Muscle of back (tissue), 11 donors: ENCODE measurements around the gene HCN2. TPM values are rescaled to one million over a fixed set of nuclear protein-coding genes. Genes with fewer than 3 reads are reported as not detected.
A peak's percentile ranks its signal among the peaks of the same experiment; 100 is the strongest.

Experiments used
- DNase-seq, 3 donors: peaks; one replicate each; pipeline versions ENCODE4 v3.0.0 to v3.0.0-alpha.2; 2013
- polyA plus RNA-seq, 10 donors: library from polyadenylated mRNA; unstranded; fragments of 120-200 nt; gene quantifications; one replicate each; pipeline ENCODE4 v1.2.1, GENCODE V29; 2013; ENCODE audit not compliant: insufficient read length in 10 of 10

The HCN2 gene
- polyA plus RNA-seq, 10 donors: 0.13 to 0.51 (median 0.23) TPM

DNA sequence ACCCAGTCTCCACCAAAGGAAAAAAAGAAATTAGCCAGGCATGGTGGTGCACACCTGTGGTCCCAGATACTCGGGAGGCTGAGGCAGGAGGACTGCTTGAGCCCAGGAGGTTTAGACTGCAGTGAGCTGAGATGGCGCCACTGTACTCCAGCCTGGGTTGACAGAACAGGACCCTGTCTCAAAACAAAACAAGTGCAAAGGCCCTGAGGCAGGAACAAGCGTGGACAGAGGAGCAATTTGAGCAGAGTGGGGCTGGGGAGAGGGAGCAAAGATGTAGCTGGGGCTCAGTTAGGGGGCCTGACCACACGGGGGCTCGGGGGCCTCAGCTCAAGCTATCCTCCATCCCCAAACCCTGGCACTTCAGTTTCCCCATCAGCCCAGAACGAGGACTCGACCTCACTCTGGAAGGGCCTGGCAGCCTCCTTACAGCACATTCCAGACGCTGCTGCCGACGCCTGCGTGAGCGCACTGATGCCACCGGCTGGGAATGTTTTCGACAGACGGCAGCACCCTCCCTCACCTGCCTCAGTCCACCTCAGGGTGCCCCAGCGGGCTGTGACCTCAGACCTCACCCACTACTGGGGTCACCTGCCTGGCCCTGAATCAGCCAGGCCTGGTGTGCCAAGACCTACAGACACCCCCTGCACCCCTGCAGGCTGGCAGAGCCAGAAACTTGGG, 45.4 kb downstream of the HCN2 start:
- DNase-seq: no peak

DNA sequence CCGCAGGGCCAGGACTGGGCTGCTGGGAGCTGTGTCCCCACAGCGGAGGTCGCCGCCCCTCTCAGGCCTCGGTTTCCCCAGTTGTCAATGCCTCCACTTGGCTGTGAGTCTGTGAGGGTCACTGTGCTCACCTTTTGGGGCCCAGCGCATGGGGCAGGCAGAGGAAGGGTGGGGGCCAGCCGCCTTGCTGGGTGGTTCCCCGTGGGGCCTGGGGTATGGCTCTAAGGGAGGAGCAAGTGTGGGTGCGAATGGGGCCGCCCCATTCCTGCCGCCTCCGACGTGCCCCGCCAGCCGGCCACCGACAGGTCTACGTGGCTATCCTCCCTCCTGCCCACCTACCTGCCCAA, 49.2 kb downstream of the HCN2 start:
- DNase-seq: no peak

DNA sequence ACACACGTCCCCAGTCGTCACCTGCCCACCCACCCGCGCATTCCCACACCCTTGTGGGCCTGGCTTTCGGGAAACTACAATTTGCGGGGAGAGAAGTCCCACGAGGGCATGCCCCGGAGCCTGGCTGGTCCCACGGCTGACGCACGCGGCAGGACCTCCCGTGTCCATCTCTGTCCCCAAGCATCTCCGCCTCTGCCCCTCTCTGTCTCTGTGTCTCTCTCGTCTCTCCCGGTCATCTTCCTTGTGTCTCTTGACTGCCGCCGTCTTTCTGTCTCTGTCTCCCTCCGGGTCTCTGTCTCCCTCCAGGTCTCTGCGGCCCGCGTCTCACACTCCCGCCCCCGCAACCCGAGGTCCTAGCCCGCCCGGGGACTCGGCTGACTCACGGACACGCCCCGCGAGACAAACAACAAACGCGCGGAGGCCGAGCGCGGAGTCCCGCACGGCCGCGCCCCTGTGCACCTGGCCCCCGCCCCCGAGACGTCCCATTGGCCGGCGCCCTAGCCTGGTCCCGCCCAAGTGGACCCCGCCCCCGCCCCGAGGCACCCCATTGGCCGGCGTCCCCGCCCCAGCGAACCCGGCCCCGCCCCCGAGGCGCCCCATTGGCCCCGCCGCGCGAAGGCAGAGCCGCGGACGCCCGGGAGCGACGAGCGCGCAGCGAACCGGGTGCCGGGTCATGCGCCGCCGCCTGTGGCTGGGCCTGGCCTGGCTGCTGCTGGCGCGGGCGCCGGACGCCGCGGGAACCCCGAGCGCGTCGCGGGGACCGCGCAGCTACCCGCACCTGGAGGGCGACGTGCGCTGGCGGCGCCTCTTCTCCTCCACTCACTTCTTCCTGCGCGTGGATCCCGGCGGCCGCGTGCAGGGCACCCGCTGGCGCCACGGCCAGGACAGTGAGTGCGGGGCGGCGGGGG, 49.8 kb downstream of the HCN2 start, which contains the start of gene FGF22:
Gene FGF22, plus strand, starts transcription at position 627 of the 908 bp plus-strand sequence. Its CDS starts 47 bp downstream, at position 674.
- peak; percentile 78 to 89 (median 83) for DNase-seq

DNA sequence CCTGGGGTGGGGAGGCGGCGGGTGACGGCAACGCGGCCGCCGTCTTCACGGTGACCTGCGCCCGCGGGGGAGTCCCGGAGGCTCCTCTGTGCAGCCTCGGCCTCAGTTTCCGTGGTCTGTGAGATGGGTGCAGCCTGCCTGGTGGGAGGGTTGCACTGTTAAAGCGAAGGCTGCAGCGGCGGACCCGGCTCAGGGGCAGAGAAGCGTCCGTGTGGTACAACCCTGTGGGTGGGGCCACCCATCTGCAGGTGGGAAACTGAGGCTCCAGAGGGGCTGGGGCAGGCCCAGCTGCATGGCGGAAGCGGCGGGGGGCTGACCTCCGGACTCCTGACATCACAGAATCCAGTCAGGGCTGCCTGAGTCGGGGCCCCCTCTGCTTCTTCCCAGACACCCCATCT, 50.5 kb downstream of the HCN2 start:
- DNase-seq: no peak

DNA sequence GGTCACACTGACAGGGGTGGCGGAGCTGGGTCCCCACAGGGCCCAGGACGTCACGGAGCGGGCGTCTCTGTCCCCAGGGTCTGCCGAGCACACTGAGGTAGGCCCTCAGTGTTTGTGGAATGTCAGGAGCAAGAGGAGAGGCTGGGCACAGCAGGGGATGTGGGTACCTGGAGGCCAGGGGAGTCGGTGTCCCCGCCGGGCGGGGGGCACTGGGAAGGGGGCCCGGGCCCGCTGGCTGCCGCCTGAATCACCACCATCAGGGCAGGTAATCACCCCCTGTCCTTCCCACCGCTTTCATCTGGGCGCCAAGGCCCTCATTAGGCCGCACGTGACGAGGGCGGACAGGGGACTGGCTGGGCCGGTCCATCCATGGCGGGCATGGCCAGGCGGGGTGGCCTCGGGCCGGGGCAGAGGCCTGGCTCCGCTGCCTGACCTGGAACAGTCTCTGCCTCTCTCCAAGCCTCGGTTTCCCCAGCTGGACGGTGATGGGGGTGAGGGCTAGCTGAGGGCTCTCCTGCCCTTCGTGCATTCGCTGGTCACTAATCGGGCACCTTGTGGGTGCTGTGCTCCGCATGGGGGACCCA, 51.0 kb downstream of the HCN2 start:
- no peak for DNase-seq

DNA sequence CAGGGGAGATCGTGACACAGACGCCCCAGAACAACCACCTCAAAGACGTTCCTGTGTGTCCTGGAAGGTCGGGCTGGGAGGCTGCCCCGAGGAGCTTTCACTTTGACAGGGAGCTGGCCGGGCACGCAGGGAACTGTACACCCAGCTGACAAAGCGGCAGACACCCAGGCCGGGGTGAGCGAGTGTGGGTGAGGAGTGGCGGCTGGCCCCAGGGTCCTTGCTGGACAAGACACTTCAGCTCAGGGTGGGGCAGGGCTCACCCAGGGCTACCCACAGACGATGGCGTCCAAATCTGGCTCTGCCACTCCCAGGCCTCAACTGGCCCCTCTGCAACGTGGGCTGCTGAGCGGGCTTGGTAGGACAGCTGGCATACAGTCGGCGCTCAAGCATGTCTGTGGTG, 52.0 kb downstream of the HCN2 start:
- no peak for DNase-seq

DNA sequence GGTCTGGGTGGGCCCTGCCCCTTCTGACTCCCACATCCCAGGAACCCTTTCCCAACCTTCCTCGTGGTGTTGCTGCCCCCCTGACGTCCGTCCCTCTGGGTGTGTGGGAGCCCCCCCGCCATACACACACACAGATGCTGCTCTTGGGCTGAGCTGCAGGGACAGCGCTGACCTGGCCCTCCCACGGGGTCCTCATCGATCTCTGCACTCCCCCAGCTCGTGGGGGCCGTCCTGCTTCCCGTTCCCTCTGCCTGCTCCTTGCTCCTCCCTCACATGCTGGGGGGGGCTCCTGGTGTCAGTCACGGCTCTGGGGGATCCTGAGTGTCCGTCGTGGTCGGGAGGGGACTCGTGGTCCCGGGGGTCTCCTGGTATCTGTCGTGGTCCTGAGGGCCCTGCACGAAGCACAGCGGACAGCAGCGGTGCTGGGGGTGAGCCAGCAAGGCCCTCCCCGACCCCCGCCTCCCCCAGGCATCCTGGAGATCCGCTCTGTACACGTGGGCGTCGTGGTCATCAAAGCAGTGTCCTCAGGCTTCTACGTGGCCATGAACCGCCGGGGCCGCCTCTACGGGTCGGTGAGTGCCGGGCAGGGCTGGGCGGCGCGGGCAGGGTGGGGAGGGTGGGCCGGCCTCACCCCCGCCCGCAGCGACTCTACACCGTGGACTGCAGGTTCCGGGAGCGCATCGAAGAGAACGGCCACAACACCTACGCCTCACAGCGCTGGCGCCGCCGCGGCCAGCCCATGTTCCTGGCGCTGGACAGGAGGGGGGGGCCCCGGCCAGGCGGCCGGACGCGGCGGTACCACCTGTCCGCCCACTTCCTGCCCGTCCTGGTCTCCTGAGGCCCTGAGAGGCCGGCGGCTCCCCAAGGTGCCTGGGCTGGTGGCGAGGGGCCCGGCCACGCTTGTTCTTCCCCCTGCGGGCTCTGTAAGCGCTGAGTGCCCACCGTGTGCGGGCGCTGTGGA, 53.4 kb downstream of the HCN2 start:
- DNase-seq: no peak

DNA sequence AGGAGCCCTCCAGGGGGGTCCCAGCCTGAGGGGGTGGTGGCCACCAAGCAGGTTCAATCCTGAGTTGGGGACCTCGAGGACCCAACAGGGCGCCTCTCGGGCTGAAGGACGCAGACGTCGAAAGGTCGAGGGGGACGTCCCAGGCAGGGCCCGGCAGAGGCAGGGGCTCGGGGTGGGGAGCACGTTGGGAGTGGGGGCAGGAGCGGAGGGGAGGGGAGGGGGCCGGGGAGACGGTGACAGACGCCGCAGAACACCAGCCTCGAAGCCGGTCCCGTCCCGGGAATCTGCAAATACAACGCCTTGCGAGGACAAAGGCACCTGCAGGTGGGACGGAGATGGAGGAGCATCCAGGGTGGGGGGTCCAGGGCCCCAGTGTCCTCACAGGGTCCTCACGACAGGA, 54.1 kb downstream of the HCN2 start:
- no peak for DNase-seq

DNA sequence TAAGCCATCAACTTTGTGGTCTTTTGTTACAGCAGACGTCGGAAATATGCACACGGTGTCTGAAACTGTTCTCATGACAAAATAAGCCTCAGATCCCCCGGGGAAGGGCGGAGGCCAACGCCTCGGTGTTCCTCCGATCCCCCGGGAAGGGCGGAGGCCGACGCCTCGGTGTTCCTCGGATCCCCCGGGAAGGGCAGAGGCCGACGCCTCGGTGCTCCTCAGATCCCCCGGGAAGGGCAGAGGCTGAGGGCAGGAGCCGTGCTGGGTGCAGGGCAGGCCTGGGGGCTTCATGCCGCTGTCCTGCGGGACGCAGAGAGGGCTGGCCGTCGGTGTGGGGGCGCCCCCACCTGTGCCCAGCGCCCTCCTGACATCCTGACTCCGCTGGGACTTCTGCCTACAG, 54.7 kb downstream of the HCN2 start:
- no peak for DNase-seq

DNA sequence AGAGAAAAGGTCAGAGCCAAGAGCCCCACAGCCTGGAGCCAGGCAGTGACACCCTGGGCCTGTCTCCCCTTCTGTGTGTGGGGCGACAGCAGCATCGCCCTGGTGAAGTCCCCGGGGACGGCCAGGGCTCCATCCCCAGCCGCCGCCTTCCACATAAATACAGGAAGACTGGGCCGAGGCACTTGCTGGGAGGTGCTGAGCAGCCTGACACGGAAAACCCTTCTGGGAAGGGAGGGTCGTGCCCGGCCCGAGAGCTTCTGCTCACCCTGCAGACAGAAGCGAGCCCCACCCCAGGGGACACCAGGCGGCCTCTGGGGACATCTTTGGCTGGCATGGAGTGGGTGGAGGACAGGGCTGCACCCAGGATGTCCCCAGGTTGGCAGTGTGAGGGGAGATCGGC, 55.1 kb downstream of the HCN2 start:
- no peak for DNase-seq

DNA sequence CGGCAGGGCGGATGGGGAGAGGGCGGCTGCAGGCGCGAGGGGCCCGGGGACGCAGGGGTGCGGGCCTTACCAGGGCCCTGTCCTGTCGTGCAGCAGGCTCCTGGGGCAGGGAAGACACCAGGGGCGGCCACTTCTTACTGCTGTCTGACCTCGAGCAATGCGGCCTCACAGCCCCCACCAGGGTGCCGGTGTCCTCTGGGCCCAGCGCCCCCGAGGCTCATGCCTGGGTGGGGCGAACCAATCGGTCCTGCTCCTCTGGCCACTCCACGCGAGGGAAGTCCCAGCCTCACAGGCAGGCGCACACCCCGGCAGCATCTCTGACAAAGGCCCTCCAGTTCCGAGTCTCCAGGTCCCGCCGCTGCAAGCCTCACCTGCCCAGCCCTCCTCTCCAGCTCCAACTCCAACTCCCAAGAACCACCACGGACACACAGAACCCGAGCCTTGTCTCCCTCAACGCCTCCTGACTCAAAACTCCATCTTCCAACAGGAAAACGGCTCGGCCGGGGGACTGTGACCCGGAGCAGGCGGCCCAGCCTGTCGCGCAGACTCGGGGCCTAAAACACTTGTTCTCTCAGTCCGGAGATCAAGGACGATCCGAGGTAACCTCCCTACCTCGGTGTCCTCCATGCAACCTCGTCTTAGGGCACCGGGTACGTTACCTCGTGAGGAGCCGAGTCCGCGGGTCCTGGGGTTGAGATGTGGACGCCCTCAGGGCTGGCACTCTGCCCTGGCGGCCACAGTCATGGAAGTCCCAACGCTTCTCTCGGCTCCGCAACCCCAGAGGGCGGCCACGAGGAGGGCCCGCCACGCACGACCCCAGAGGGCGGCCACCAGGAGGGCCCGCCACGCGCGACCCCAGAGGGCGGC, 56.5 kb downstream of the HCN2 start:
- DNase-seq: no peak

DNA sequence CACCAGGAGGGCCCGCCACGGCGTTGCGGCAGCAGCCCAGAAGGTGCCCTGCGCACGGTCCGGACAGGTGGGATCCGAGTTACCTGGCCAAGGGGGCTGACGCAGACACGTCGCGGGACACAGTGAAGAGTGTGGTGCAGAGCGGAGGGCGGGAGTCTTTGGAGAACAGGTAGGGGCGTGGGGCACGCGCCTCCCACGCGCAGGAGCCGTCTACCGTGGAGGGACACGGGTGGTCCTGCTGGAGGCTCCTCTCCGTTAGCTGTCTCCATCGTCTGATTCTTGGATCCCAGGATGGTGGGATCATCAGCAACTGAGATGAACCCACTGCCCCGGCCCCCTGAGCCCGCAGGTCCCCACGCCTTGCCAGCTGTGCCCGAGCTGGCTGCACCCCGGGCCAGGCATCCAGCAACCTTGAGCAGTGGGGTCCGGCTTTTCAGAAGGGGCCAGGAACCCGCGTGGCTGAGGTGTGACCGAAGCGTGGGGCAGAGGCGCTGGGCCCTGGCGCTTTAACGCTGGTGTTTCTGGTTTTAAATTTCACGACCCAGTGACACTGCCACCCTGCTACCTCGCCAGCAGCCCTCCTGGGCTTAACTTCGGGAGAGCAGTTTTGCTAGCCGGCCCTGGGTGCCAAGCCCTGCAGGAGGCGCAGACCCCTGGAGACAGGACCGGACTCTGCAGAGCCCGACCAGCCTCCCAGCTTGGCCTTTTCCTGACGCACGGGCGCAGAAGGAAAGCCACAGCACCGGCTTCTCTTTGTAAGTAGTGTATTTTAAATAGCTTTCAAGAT, 57.3 kb downstream of the HCN2 start:
- no peak for DNase-seq

DNA sequence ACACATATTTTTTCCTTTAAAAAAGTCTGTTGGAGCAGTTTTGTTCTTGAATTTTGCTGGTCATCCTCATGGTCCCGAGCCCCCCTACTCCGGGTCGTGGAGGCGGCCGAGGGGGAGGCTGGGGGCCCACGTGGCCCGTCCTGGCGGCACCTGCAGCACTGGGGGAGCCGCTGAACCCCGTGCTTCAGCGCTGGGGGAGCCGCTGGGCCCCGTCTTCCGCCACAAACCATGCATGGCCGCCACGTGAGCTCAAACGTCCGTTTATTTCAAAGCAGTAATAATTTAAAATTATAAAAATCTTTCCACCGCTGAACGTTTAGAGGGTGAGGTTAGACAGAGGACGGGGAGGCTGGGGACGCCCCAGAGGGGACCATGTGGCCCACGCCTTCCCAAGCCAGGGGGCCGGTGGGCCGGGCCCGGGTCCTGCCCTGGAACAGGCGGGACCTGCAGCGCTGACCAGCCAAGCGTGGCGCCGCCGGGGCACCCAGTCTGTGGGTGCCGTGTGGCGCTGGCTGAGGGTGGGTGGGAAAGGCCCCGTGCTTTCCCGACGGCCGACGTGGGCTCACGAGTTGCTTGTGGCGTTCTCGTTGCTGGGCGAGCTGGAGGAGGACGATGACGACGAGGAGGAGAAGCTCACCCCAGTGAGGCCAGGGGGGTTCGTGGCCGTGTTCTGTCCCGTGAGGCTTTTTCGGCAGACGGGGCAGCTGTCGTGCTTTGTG, 58.0 kb downstream of the HCN2 start:
- DNase-seq: no peak

DNA sequence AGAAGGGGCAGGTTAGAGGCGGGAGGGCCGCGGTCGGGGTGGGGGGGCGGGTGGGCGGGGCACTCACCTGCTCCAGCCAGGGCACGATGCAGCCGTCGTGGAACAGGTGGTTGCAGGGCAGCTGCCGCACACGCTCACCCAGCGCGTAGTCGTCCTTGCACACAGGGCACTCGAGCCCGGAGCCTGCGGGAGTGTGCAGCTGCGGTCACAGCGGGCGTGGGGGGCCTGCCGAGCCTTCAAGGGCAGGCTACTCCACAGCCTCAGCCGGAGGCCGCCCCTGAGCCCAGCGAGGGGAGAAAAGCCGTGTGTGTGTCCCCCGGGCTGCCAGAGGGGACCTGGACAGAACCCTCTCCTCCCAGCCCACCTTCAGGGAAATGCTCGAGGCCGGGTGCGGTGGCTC, 58.6 kb downstream of the HCN2 start:
- DNase-seq: no peak

DNA sequence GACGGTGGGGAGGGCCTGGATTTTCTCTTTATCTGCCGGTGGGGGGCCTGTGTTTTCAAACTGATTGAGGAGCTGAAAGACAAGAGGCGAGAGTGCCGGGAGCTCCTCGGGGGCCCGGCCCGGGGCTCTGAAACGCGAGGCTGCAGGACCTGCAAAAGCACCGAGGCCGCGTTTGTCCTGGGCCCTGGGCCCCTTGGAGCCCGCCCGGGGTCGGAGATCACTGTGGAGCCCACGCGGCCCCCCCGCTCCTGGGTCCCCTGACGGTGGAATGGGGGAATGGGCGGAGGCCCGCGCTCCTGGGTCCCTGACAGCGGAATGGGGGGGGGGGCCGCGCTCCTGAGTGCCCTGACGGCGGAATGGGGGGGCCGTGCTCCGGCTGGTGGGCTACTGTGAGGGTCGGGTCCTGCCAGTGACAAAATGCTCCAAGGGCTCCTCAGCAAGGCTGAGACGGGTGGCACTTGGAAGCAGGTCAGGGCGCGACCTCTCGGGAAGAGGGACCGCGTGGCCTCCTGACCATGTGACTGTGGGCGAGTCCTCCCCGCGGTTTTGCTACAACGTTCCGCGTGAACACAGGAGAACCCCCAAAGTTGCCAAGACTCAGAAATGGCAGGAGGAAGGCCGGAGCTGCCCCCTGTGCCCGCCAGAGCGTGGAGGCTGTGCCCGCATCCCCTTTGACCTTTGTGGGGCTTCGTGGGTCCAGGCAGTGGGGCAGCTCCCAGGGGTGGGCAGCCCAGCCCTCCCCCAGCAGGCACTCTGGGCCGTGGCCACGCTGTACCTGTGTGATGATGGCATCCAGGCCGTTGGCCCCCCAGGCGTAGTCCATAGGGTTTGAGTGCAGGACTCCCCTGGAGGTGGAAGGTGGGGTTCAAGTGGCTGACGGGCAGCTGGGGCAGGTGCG, 59.5 kb downstream of the HCN2 start:
- no peak for DNase-seq

DNA sequence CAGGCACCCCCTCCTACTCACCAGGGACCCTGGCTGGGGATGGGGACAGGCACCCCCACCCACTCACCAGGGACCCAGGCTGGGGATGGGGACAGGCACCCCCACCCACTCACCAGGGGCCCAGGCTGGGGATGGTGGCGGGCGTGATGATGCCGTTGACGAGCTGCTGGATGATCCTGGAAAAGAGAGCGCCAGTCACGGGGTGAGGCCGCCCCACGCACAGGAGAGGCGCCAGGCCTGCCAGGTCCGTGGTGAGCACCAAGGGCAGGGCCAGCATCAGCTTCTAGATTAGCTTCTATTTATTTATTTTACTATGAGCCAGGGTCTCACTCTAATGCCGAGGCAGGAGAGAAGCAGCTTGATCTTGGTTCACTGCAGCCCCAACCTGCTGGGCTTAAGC, 60.4 kb downstream of the HCN2 start:
- no peak for DNase-seq

DNA sequence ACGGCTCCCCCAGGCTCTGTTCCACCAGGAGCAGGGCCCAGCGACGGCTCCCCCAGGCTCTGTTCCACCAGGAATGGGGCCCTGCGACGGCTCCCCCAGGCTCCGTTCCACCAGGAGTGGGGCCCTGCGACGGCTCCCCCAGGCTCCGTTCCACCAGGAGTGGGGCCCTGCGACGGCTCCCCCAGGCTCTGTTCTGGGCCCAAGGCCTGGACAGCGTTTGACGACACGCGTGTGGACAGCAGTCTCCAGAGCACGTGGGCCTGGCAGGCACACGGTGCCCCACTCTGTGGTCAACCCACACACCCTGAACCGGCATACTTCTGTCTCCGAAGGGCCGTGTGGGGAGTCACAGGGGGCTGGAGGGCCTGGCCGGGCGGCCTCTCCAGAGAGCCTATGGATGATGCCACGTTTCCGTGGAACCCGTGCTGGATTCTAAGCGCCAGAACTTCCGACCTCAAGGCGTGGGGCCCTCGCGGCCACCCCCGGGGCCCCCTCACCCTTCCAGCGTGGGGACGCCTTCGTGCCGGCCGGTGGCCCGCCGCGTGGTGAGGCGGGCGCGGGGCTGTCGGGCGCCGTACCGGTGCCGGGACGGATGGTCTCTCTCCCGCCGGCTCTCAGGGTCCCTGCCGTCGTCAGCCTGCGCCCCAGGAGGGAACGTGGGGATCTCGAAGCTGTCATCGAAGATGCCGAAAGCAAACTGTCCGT, 61.6 kb downstream of the HCN2 start:
- DNase-seq: no peak
